GM20000 (cell line): Measurements from ENCODE around the gene GPX6.
"Not testable (repeated sequence)": the region's sequence is repeated elsewhere in the genome, so short reads cannot be mapped to it uniquely, and the experiment has no call there.

Source experiments
- DNase-seq: peaks from one replicate; pipeline ENCODE4 v3.0.0; 2012; ENCODE audit warnings: low spot score
- CTCF ChIP-seq: IDR thresholded peaks from 2 replicates; pipeline ENCODE4 v1.5.1; 2012; ENCODE audit warnings: mild to moderate bottlenecking, control low read depth; ENCODE audit errors: extremely low read depth, missing control alignments

GPX6 gene

GRCh38 chr6:28551891-28552666 lies 36.5 kb upstream of the GPX6 start:
- no peak for TF ChIP-seq CTCF
- no peak for DNase-seq

- not testable (repeated sequence) for DNase-seq
These were observed 31.4 kb upstream of the GPX6 start for GRCh38 chr6:28547003-28547402.

- TF ChIP-seq CTCF: no peak
- DNase-seq: no peak
These were observed 30.4 kb upstream of the GPX6 start for GRCh38 chr6:28545955-28546354.

- DNase-seq: peak; percentile 20
- TF ChIP-seq CTCF: no peak
These were observed 28.3 kb upstream of the GPX6 start for GRCh38 chr6:28543651-28544610.

GRCh38 chr6:28542440-28543296 lies 27.1 kb upstream of the GPX6 start:
- peak; percentile 38 for TF ChIP-seq CTCF
- peak; percentile 52 for DNase-seq

- no peak for DNase-seq
These were observed 26.4 kb upstream of the GPX6 start for GRCh38 chr6:28541996-28542395.

More at GRCh38 chr6:28541996-28542395, 26.4 kb upstream of the GPX6 start:
- TF ChIP-seq CTCF: no peak
